H9 (cell line): ENCODE measurements around the gene PRKAG2. TPM values are rescaled to one million over a fixed set of nuclear protein-coding genes. Genes with fewer than 3 reads are reported as not detected.

Source experiments
- DNase-seq: peaks from one replicate; pipeline ENCODE4 v3.0.0-alpha.2; 2017
- H2AFZ ChIP-seq: one replicate; pipeline ENCODE4 v1.6.1; 2013; ENCODE audit warnings: mild to moderate bottlenecking, low read length, control low read depth, moderate library complexity
- H2AK5ac ChIP-seq: 2 replicates; pipeline ENCODE4 v1.6.1; 2013; ENCODE audit warnings: low read length, control low read depth, mixed read lengths; ENCODE audit not compliant: insufficient read length
- H2BK120ac ChIP-seq: one replicate; pipeline ENCODE4 v1.6.1; 2013; ENCODE audit warnings: low read depth, mild to moderate bottlenecking, low read length, control low read depth, inconsistent platforms; ENCODE audit not compliant: poor library complexity, severe bottlenecking
- H2BK12ac ChIP-seq: 2 replicates; pipeline ENCODE4 v1.6.1; 2013; ENCODE audit warnings: low read length, control low read depth, mixed read lengths, low read depth; ENCODE audit not compliant: insufficient read length
- H2BK15ac ChIP-seq: 2 replicates; pipeline ENCODE4 v1.6.1; 2013; ENCODE audit warnings: low read depth, low read length, control low read depth
- H2BK20ac ChIP-seq: one replicate; pipeline ENCODE4 v1.6.1; 2013; ENCODE audit warnings: low read depth, mild to moderate bottlenecking, low read length, control low read depth, inconsistent platforms; ENCODE audit not compliant: poor library complexity, severe bottlenecking
- H2BK5ac ChIP-seq: 2 replicates; pipeline ENCODE4 v1.6.1; 2013; ENCODE audit warnings: low read length, control low read depth, mixed read lengths; ENCODE audit not compliant: insufficient read length
- H3K14ac ChIP-seq: 2 replicates; pipeline ENCODE4 v1.6.1; 2013; ENCODE audit warnings: low read length, control low read depth; ENCODE audit not compliant: insufficient read depth
- H3K18ac ChIP-seq: 2 replicates; pipeline ENCODE4 v1.6.1; 2013; ENCODE audit warnings: low read depth, mild to moderate bottlenecking, mixed read lengths, low read length, control low read depth; ENCODE audit not compliant: insufficient read length
- H3K23ac ChIP-seq: 2 replicates; pipeline ENCODE4 v1.6.1; 2013; ENCODE audit warnings: low read length, control low read depth, mixed read lengths, low read depth; ENCODE audit not compliant: insufficient read length
- H3K23me2 ChIP-seq: 2 replicates; pipeline ENCODE4 v1.6.1; 2013; ENCODE audit warnings: low read depth, mild to moderate bottlenecking, mixed read lengths, low read length, control low read depth; ENCODE audit not compliant: insufficient read length, poor library complexity, severe bottlenecking
- H3K27ac ChIP-seq: 2 replicates; pipeline ENCODE4 v1.5.1; 2013; ENCODE audit warnings: low read length, control low read depth, mixed read lengths, low read depth; ENCODE audit not compliant: insufficient read length
- H3K27me3 ChIP-seq: 2 replicates; pipeline ENCODE4 v1.6.1; 2013; ENCODE audit warnings: low read length, control low read depth, inconsistent platforms; ENCODE audit not compliant: insufficient read depth
- H3K4ac ChIP-seq: 2 replicates; pipeline ENCODE4 v1.6.1; 2013; ENCODE audit warnings: low read depth, mild to moderate bottlenecking, control low read depth, inconsistent platforms, low read length, moderate library complexity
- H3K4me1 ChIP-seq: 2 replicates; pipeline ENCODE4 v1.6.1; 2013; ENCODE audit warnings: low read length, control low read depth, inconsistent platforms; ENCODE audit not compliant: insufficient read depth
- H3K4me2 ChIP-seq: 2 replicates; pipeline ENCODE4 v1.6.1; 2013; ENCODE audit warnings: low read length, control low read depth, mixed read lengths; ENCODE audit not compliant: insufficient read length, insufficient read depth
- H3K56ac ChIP-seq: 2 replicates; pipeline ENCODE4 v1.6.1; 2013; ENCODE audit warnings: low read depth, mild to moderate bottlenecking, mixed read lengths, low read length, control low read depth; ENCODE audit not compliant: insufficient read length
- H3K79me1 ChIP-seq: 2 replicates; pipeline ENCODE4 v1.6.1; 2013; ENCODE audit warnings: low read depth, mild to moderate bottlenecking, moderate library complexity, low read length, control low read depth, inconsistent platforms; ENCODE audit not compliant: insufficient read depth, poor library complexity, severe bottlenecking
- H3K79me2 ChIP-seq: 2 replicates; pipeline ENCODE4 v1.6.1; 2013; ENCODE audit warnings: low read length, control low read depth, inconsistent platforms; ENCODE audit not compliant: insufficient read depth
- H3K9ac ChIP-seq: 2 replicates; pipeline ENCODE4 v1.6.1; 2013; ENCODE audit warnings: low read length, control low read depth, mixed read lengths; ENCODE audit not compliant: insufficient read length; ENCODE audit errors: extremely low read depth
- H3K9me3 ChIP-seq: one replicate; pipeline ENCODE4 v1.6.1; 2013; ENCODE audit warnings: low read depth, low read length, inconsistent platforms; ENCODE audit not compliant: control insufficient read depth
- H3T11ph ChIP-seq: one replicate; pipeline ENCODE4 v1.6.1; 2013; ENCODE audit warnings: mild to moderate bottlenecking, low read length, control low read depth, inconsistent platforms
- H4K20me1 ChIP-seq: one replicate; pipeline ENCODE4 v1.6.1; 2013; ENCODE audit not compliant: control insufficient read depth, insufficient read length, insufficient read depth
- H4K5ac ChIP-seq: 2 replicates; pipeline ENCODE4 v1.6.1; 2013; ENCODE audit warnings: low read depth, mild to moderate bottlenecking, mixed read lengths, low read length, control low read depth; ENCODE audit not compliant: insufficient read length
- H4K8ac ChIP-seq: replicated peaks from 2 replicates; pipeline ENCODE4 v1.6.1; 2013; ENCODE audit warnings: low read length, control low read depth, mixed read lengths, low read depth; ENCODE audit not compliant: insufficient read length
- H4K91ac ChIP-seq: 2 replicates; pipeline ENCODE4 v1.6.1; 2013; ENCODE audit warnings: low read depth, mild to moderate bottlenecking, moderate library complexity, mixed read lengths, low read length, control low read depth; ENCODE audit not compliant: insufficient read length
- H3K27ac Mint-ChIP-seq, 3 experiments: 2 replicates in 2 of 3; 3 replicates in 1 of 3; pipeline ENCODE4 v1.8.0; 2020 to 2021; ENCODE audit warnings: mixed read lengths in 3 of 3, mild to moderate bottlenecking in 1 of 3, moderate library complexity in 1 of 3
- H3K27me3 Mint-ChIP-seq: 2 replicates; pipeline ENCODE4 v1.8.0; 2021; ENCODE audit warnings: low read depth, mild to moderate bottlenecking, moderate library complexity, mixed read lengths
- H3K36me3 Mint-ChIP-seq, 3 experiments: 2 replicates in 2 of 3; 3 replicates in 1 of 3; pipeline ENCODE4 v1.8.0; 2020 to 2021; ENCODE audit warnings: low read depth in 3 of 3, mixed read lengths in 3 of 3; ENCODE audit not compliant: insufficient read depth in 1 of 3
- H3K4me1 Mint-ChIP-seq, 2 experiments: 2 replicates each; pipeline ENCODE4 v1.8.0; 2020; ENCODE audit warnings: mixed read lengths in 2 of 2
- H3K4me3 Mint-ChIP-seq, 2 experiments: 2 replicates in 1 of 2; 3 replicates in 1 of 2; pipeline ENCODE4 v1.8.0; 2020 to 2021; ENCODE audit warnings: mild to moderate bottlenecking in 2 of 2, mixed read lengths in 2 of 2, moderate library complexity in 1 of 2
- H3K9me3 Mint-ChIP-seq, 2 experiments: 2 replicates in 1 of 2; 3 replicates in 1 of 2; pipeline ENCODE4 v1.8.0; 2020; ENCODE audit warnings: mild to moderate bottlenecking in 2 of 2, mixed read lengths in 2 of 2, moderate library complexity in 1 of 2
- WGBS: extraction: QIAGEN DNeasy Blood & Tissue Kit; methylation state at CpG from one replicate; pipeline ENCODE4 v1.1.7; 2013; ENCODE audit warnings: missing lambda C conversion rate, low lambda C conversion rate, mixed read lengths; ENCODE audit not compliant: insufficient read length; ENCODE audit errors: extremely low coverage; 5-methylcytosine and 5-hydroxymethylcytosine counted together
- total RNA-seq: library from RNA; stranded (reverse); gene quantifications from 2 replicates; pipeline ENCODE4 v1.2.1, GENCODE V29; 2021
- TF ChIP-seq, protein P1 (sequence below): fragments of 200-600 bp; sonication (generic); conservative IDR thresholded peaks from 3 replicates; pipeline ENCODE4 v1.8.0; 2021; ENCODE audit warnings: antibody characterized with exemption, mild to moderate bottlenecking

The PRKAG2 gene
- total RNA-seq, 1 experiment from 2014 or later: 11.8 TPM

DNA sequence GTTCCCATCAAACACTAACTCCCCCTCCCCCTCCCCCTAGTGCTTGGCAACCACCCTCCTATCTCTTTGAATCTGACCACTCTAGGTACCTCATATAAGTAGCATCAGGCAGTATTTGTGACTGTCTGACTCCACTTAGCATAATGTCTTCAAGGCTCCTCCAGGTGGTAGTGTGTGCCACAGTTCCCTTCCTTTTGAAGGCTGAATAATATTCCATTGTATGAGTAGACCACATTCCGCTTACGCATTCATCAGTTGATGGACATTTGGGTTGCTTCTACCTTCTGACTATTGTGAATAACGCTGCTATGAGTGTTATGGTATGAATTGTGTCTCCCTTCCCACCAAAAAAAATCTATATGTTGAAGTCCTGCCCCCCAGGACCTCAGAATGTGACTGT lies 89.6 kb downstream of the PRKAG2 start:
- no peak overlapping the region for H3K27ac ChIP-seq
- peaks cover 2% of the 10 kb centered on the region; the same call in 1 of the 2 replicates for H3K4me1 ChIP-seq
- no peak overlapping the region for H2BK120ac ChIP-seq
- H3K4me2 ChIP-seq: no peak overlapping the region
- H3K56ac ChIP-seq: no peak overlapping the region
- no peaks in the 10 kb centered on the region for H3K9me3 ChIP-seq
- no peaks in the 10 kb centered on the region for H3K79me2 ChIP-seq
- no peak overlapping the region for H4K5ac ChIP-seq
- H3K18ac ChIP-seq: no peak overlapping the region
- H3K9ac ChIP-seq: no peak overlapping the region
- WGBS: no CpG with 5 or more reads among the region's 3 CpGs
- no peak overlapping the region for H2BK20ac ChIP-seq
- no peak overlapping the region for H2BK12ac ChIP-seq
- H3K23ac ChIP-seq: no peak overlapping the region
- no peaks in the 10 kb centered on the region for H4K20me1 ChIP-seq
- no peak overlapping the region for H3K27ac Mint-ChIP-seq
- H3K9me3 Mint-ChIP-seq: no peaks in the 10 kb centered on the region
- H2BK5ac ChIP-seq: no peak overlapping the region
- H3K23me2 ChIP-seq: peaks cover 7% of the 10 kb centered on the region
- H3K79me1 ChIP-seq: no peaks in the 10 kb centered on the region
- H3K4ac ChIP-seq: no peak overlapping the region
- no peak overlapping the region for H4K8ac ChIP-seq
- no peak overlapping the region for H4K91ac ChIP-seq
- no peak overlapping the region for H3K14ac ChIP-seq
- H3K4me1 Mint-ChIP-seq: peaks cover 5% of the 10 kb centered on the region in 2 experiments
- no peak overlapping the region for H3T11ph ChIP-seq
- H3K4me3 Mint-ChIP-seq: no peak overlapping the region
- H2AK5ac ChIP-seq: no peak overlapping the region
- DNase-seq: no peak
- no peak overlapping the region for H2BK15ac ChIP-seq
- H3K27me3 Mint-ChIP-seq: peaks cover 20% of the 10 kb centered on the region
- H3K27me3 ChIP-seq: no peaks in the 10 kb centered on the region; the same call in 1 of the 2 replicates
- TF ChIP-seq, protein P1, sequence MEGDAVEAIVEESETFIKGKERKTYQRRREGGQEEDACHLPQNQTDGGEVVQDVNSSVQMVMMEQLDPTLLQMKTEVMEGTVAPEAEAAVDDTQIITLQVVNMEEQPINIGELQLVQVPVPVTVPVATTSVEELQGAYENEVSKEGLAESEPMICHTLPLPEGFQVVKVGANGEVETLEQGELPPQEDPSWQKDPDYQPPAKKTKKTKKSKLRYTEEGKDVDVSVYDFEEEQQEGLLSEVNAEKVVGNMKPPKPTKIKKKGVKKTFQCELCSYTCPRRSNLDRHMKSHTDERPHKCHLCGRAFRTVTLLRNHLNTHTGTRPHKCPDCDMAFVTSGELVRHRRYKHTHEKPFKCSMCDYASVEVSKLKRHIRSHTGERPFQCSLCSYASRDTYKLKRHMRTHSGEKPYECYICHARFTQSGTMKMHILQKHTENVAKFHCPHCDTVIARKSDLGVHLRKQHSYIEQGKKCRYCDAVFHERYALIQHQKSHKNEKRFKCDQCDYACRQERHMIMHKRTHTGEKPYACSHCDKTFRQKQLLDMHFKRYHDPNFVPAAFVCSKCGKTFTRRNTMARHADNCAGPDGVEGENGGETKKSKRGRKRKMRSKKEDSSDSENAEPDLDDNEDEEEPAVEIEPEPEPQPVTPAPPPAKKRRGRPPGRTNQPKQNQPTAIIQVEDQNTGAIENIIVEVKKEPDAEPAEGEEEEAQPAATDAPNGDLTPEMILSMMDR: no peak
- no peaks in the 10 kb centered on the region for H3K36me3 Mint-ChIP-seq
- no peak overlapping the region for H2AFZ ChIP-seq
